Astrocyte (in vitro differentiated cells and primary cell): Measurements from ENCODE around the gene CARD19. TPM values are rescaled to one million over a fixed set of nuclear protein-coding genes. Genes with fewer than 3 reads are reported as not detected.
A peak's percentile ranks its signal among the peaks of the same experiment; 100 is the strongest.

ENCODE experiments used
- DNase-seq: peaks from one replicate; pipeline ENCODE4 v3.0.0-alpha.2; 2010; ENCODE audit warnings: low read depth
- FAIRE-seq: peaks from 2 replicates; lab custom pipeline; 2011; peaks lifted over from hg19 to GRCh38; lab: Jason Lieb, UNC
- H2AFZ ChIP-seq: 2 replicates; pipeline ENCODE4 v1.6.0; 2012; ENCODE audit warnings: low read depth, low read length, inconsistent platforms
- H3K27ac ChIP-seq: 2 replicates; pipeline ENCODE4 v1.5.1; 2011; ENCODE audit warnings: low read depth, low read length, inconsistent platforms
- H3K27me3 ChIP-seq: 2 replicates; pipeline ENCODE4 v1.6.0; 2011; ENCODE audit warnings: low read length, inconsistent platforms; ENCODE audit not compliant: insufficient read depth
- H3K36me3 ChIP-seq: 2 replicates; pipeline ENCODE4 v1.5.1; 2011; ENCODE audit warnings: low read length, inconsistent platforms; ENCODE audit not compliant: insufficient read depth
- H3K4me1 ChIP-seq: 2 replicates; pipeline ENCODE4 v1.5.1; 2011; ENCODE audit warnings: low read length, inconsistent platforms; ENCODE audit not compliant: insufficient read depth
- H3K4me2 ChIP-seq: 2 replicates; pipeline ENCODE4 v1.6.0; 2012; ENCODE audit warnings: low read length, inconsistent platforms
- H3K4me3 ChIP-seq: 2 replicates; pipeline ENCODE4 v1.5.1; 2011; ENCODE audit warnings: low read depth, mild to moderate bottlenecking, low read length, inconsistent platforms; ENCODE audit not compliant: insufficient read depth
- H3K79me2 ChIP-seq: 2 replicates; pipeline ENCODE4 v1.6.0; 2012; ENCODE audit warnings: mild to moderate bottlenecking, low read length, inconsistent platforms; ENCODE audit not compliant: insufficient read depth
- H3K9ac ChIP-seq: 2 replicates; pipeline ENCODE4 v1.6.0; 2012; ENCODE audit warnings: mild to moderate bottlenecking, low read length, inconsistent platforms
- H3K9me3 ChIP-seq: 2 replicates; pipeline ENCODE4 v1.5.1; 2012; ENCODE audit warnings: low read depth, mild to moderate bottlenecking, low read length, inconsistent platforms; ENCODE audit not compliant: insufficient read depth
- H4K20me1 ChIP-seq: 2 replicates; pipeline ENCODE4 v1.6.0; 2012; ENCODE audit warnings: low read length, inconsistent platforms; ENCODE audit not compliant: insufficient read depth
- H3K27ac Mint-ChIP-seq: one replicate; pipeline ENCODE4 v1.8.0; 2021; ENCODE audit warnings: mild to moderate bottlenecking, mixed read lengths; ENCODE audit not compliant: unreplicated experiment
- H3K27me3 Mint-ChIP-seq: one replicate; pipeline ENCODE4 v1.8.0; 2021; ENCODE audit warnings: low read depth, mixed read lengths; ENCODE audit not compliant: unreplicated experiment
- H3K36me3 Mint-ChIP-seq: one replicate; pipeline ENCODE4 v1.8.0; 2021; ENCODE audit warnings: low read depth, mixed read lengths; ENCODE audit not compliant: unreplicated experiment
- H3K4me1 Mint-ChIP-seq: one replicate; pipeline ENCODE4 v1.8.0; 2021; ENCODE audit warnings: low read depth, mixed read lengths; ENCODE audit not compliant: unreplicated experiment
- H3K4me3 Mint-ChIP-seq: one replicate; pipeline ENCODE4 v1.8.0; 2021; ENCODE audit warnings: mild to moderate bottlenecking, moderate library complexity, mixed read lengths; ENCODE audit not compliant: unreplicated experiment
- H3K9me3 Mint-ChIP-seq: one replicate; pipeline ENCODE4 v1.8.0; 2021; ENCODE audit warnings: mild to moderate bottlenecking, mixed read lengths; ENCODE audit not compliant: unreplicated experiment
- CTCF ChIP-seq: IDR thresholded peaks from 2 replicates; pipeline ENCODE4 v1.5.1; 2011; ENCODE audit warnings: low read depth, mild to moderate bottlenecking, inconsistent platforms, low read length, moderate library complexity; ENCODE audit not compliant: insufficient read depth
- EZH2 ChIP-seq: IDR thresholded peaks from 2 replicates; pipeline ENCODE4 v1.6.1; 2012; ENCODE audit warnings: mild to moderate bottlenecking, low read length, inconsistent platforms; ENCODE audit not compliant: insufficient read depth
- total RNA-seq: library from RNA; stranded (reverse); gene quantifications from 2 replicates; pipeline ENCODE4 v1.2.1, GENCODE V29; 2021

The CARD19 gene
- total RNA-seq, 1 donor from 2014 or later, result 36.3 TPM

GRCh38 chr9:93132946-93133680, 37.1 kb downstream of the CARD19 start:
- H3K4me1 Mint-ChIP-seq, result peaks cover 6% of the 10 kb centered on the region

GRCh38 chr9:93133681-93134014, 37.6 kb downstream of the CARD19 start:
- no peaks in the 10 kb centered on the region for H3K36me3 Mint-ChIP-seq
- H3K27me3 Mint-ChIP-seq, result peaks cover 15% of the 10 kb centered on the region
- Histone ChIP-seq H3K4me3 (peak overlapping the region; percentile 70), H3K27me3 (no peaks in the 10 kb centered on the region), H3K36me3 (no peaks in the 10 kb centered on the region), H3K27ac (peak overlapping the region; percentile 69), H2AFZ (peak overlapping the region; percentile 93), H3K9ac (peak overlapping the region; percentile 93), H3K79me2 (peaks cover 28% of the 10 kb centered on the region), H4K20me1 (peaks cover 38% of the 10 kb centered on the region), H3K4me2 (peak overlapping the region; percentile 96), H3K9me3 (no peaks in the 10 kb centered on the region), H3K4me1 (peaks cover 20% of the 10 kb centered on the region)
- TF ChIP-seq CTCF (no peak), EZH2 (no peak)
- peak overlapping the region; percentile 89 for H3K27ac Mint-ChIP-seq
- DNase-seq, result no peak
- peaks cover 3% of the 10 kb centered on the region for H3K9me3 Mint-ChIP-seq
- H3K4me1 Mint-ChIP-seq, result peaks cover 6% of the 10 kb centered on the region
- FAIRE-seq, result no peak
- peak overlapping the region; percentile 88 for H3K4me3 Mint-ChIP-seq

More at GRCh38 chr9:93132946-93133680, 37.1 kb downstream of the CARD19 start:
- no peaks in the 10 kb centered on the region for H3K9me3 Mint-ChIP-seq
- FAIRE-seq (no peak), DNase-seq (peak; percentile 85)
- H3K27ac Mint-ChIP-seq, result peak overlapping the region; percentile 89
- TF ChIP-seq CTCF, result no peak
- TF ChIP-seq EZH2, result no peak
- peak overlapping the region; percentile 93 for H2AFZ ChIP-seq
- peak overlapping the region; percentile 93 for H3K9ac ChIP-seq
- no peaks in the 10 kb centered on the region for H3K36me3 Mint-ChIP-seq
- no peaks in the 10 kb centered on the region for H3K9me3 ChIP-seq
- H3K27me3 ChIP-seq, result no peaks in the 10 kb centered on the region
- peaks cover 15% of the 10 kb centered on the region for H3K27me3 Mint-ChIP-seq
- H3K4me3 ChIP-seq, result peak overlapping the region; percentile 70
- H4K20me1 ChIP-seq, result peaks cover 43% of the 10 kb centered on the region
- H3K4me1 ChIP-seq, result peaks cover 20% of the 10 kb centered on the region
- H3K79me2 ChIP-seq, result peaks cover 28% of the 10 kb centered on the region
- peak overlapping the region; percentile 88 for H3K4me3 Mint-ChIP-seq
- H3K27ac ChIP-seq, result peak overlapping the region; percentile 69
- H3K36me3 ChIP-seq, result no peaks in the 10 kb centered on the region
- H3K4me2 ChIP-seq, result peak overlapping the region; percentile 96
